ENCODE measurements around the gene SIAH2. TPM values are rescaled to one million over a fixed set of nuclear protein-coding genes. Genes with fewer than 3 reads are reported as not detected.

Gene SIAH2
- total RNA-seq, 1 donor from 2014 or later, result 44.6 TPM

- no peak for TF ChIP-seq CTCF (conservative IDR thresholded peaks at IDR 0.05; ENCODE audit: low read depth, low read length)
- H3K4me3 ChIP-seq (ENCODE audit: low read depth, low read length), result no peak overlapping the region
- DNase-seq (ENCODE audit: low read depth), result no peak
These were observed 33.1 kb downstream of the SIAH2 start for GRCh38 chr3:150729682-150730360.

DNA sequence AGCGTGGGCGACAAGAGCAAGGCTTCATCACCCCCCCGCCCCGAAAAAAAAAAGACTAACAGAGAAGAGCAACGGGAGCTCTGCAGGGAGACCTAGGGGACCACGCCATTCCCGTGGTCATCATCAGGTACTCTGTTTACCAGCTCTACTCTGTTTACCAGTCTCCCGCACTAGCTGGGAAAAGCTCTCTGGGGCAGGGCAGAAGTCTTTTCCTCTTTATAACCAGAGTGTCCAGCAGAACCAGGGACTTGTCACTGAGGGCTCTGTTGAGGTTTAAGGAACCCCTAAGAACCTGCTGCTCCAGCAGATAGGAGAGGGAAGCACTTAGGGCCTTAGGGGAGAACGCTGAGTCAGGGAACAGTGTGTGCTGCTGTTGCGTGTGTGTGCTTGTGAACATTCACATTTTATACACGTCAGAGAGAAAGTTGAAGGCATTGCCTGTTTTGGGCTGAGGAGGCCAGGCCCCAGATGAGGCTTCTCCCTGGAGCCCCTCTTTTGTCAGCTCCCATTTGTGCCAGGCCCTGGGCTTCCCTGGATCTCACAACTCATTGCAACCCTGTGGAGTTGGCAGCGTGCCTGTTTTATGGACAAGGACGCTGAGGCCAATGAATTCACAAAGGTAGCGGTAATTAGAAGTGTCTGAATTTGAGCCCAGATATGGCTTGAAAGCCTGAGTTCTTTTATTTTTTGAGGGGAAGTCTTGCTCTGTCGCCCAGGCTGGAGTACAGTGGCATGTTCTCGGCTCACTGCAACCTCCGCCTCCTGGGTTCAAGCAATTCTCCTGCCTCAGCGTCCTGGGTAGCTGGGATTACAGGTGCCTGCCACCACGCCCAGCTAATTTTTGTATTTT lies 35.1 kb downstream of the SIAH2 start:
- DNase-seq (ENCODE audit: low read depth), result no peak
- H3K4me3 ChIP-seq (ENCODE audit: low read depth, low read length), result no peak overlapping the region
- TF ChIP-seq CTCF (conservative IDR thresholded peaks at IDR 0.05; ENCODE audit: low read depth, low read length), result no peak

- no peak for DNase-seq (ENCODE audit: low read depth)
- TF ChIP-seq CTCF (conservative IDR thresholded peaks at IDR 0.05; ENCODE audit: low read depth, low read length), result no peak
- no peak overlapping the region for H3K4me3 ChIP-seq (ENCODE audit: low read depth, low read length)
These were observed 37.4 kb downstream of the SIAH2 start for GRCh38 chr3:150725548-150725947.

- no peak for DNase-seq (ENCODE audit: low read depth)
- TF ChIP-seq CTCF (conservative IDR thresholded peaks at IDR 0.05; ENCODE audit: low read depth, low read length), result no peak
- H3K4me3 ChIP-seq (ENCODE audit: low read depth, low read length), result no peak overlapping the region
These were observed 39.0 kb downstream of the SIAH2 start for GRCh38 chr3:150723946-150724345.

GRCh38 chr3:150722267-150722666 lies 40.7 kb downstream of the SIAH2 start:
- no peak for TF ChIP-seq CTCF (conservative IDR thresholded peaks at IDR 0.05; ENCODE audit: low read depth, low read length)
- no peak for DNase-seq (ENCODE audit: low read depth)

DNA sequence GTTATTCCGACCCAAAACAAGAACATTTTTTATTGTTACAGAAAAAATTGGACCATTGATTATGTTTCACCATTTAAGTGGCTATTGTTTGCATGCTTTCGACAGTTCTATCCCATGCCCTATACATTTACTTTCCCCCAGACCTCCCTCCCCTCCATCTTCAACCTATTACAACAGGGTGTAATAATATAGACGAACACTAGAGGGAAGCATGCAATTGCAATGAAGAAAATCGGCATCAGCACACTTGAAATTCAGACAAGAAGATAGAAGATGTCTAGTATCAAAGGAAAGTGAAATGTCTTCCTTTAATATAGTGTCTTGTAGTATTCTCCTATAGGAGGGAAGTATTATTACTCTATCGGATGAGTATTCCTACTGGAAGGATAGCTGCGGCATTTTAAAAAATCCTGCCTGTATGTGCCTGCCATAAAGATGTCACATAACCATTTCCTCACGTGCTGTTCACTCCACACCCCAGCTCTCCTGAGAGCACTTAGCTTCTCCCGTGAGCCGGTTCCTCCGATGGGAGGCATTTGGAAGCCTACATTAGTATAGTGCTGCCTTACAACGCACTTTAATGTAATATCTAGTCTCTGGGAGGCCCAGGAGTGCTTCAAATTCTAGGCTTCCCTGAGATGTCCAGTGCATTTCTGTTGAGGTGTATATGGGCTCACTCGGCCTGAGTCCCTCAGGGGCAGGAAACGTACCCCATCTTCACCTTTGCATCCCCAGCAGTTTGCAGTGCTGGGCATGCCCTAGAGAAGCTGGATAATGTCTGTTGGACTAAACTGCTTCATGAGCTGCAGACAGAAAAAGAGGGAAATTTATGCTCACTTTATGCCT lies 41.5 kb downstream of the SIAH2 start:
- DNase-seq (ENCODE audit: low read depth), result no peak
- no peak overlapping the region for H3K4me3 ChIP-seq (ENCODE audit: low read depth, low read length)
- TF ChIP-seq CTCF (conservative IDR thresholded peaks at IDR 0.05; ENCODE audit: low read depth, low read length), result peak; percentile 82

More at GRCh38 chr3:150722267-150722666, 40.7 kb downstream of the SIAH2 start:
- no peak overlapping the region for H3K4me3 ChIP-seq (ENCODE audit: low read depth, low read length)
